ENCODE results near the gene DLX4. TPM values are rescaled to one million over a fixed set of nuclear protein-coding genes. Genes with fewer than 3 reads are reported as not detected.

DLX4 gene
- total RNA-seq, 4 donors from 2014 or later, result 0.13 to 0.67 TPM; not detected in 2

- 0 to 3% methylated on average over 1 to 8 of the region's 58 CpGs for WGBS, 2 donors
- TF ChIP-seq POLR2A (IDR thresholded peaks at IDR 0.05), result no peak
- TF ChIP-seq, protein P1, sequence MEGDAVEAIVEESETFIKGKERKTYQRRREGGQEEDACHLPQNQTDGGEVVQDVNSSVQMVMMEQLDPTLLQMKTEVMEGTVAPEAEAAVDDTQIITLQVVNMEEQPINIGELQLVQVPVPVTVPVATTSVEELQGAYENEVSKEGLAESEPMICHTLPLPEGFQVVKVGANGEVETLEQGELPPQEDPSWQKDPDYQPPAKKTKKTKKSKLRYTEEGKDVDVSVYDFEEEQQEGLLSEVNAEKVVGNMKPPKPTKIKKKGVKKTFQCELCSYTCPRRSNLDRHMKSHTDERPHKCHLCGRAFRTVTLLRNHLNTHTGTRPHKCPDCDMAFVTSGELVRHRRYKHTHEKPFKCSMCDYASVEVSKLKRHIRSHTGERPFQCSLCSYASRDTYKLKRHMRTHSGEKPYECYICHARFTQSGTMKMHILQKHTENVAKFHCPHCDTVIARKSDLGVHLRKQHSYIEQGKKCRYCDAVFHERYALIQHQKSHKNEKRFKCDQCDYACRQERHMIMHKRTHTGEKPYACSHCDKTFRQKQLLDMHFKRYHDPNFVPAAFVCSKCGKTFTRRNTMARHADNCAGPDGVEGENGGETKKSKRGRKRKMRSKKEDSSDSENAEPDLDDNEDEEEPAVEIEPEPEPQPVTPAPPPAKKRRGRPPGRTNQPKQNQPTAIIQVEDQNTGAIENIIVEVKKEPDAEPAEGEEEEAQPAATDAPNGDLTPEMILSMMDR (IDR thresholded peaks at IDR 0.05), result peak; percentile 96 to 99 (median 98)
- DNase-seq, result no peak
- Histone ChIP-seq H3K27me3 (peaks cover 0 to 99% (median 7%) of the 10 kb centered on the region in 4 donors), H3K36me3 (no peaks in the 10 kb centered on the region), H3K4me1 (peaks cover 36 to 60% (median 38%) of the 10 kb centered on the region in 3 donors), H3K9me3 (no peaks in the 10 kb centered on the region), H3K4me3 (peak overlapping the region; percentile 32 to 65 (median 45)), H3K27ac (peak overlapping the region in 3 of 4 donors; percentile 6 to 41 (median 30))
- intact Hi-C loops (cut with DNase I), result loop anchor here (2.0 to 10.0 kb wide), 4 partner anchors 44 to 422 kb away; partner anchors contain the start of gene NXPH3
Measured at GRCh38 chr17:49996495-49997300, 27.7 kb downstream of the DLX4 start.

GRCh38 chr17:49997301-49997650, 28.3 kb downstream of the DLX4 start:
- peak overlapping the region in 1 of 4 donors; percentile 6 for H3K27ac ChIP-seq
- H3K4me1 ChIP-seq, result peaks cover 36 to 60% (median 38%) of the 10 kb centered on the region in 3 donors
- H3K9me3 ChIP-seq, result no peaks in the 10 kb centered on the region
- H3K27me3 ChIP-seq, result peaks cover 0 to 99% (median 7%) of the 10 kb centered on the region in 4 donors
- 8 to 11% methylated on average over 5 to 6 of the region's 6 CpGs for WGBS, 2 donors
- DNase-seq, result no peak
- intact Hi-C loops (cut with DNase I), result loop anchor here (2.0 to 10.0 kb wide), 4 partner anchors 45 to 422 kb away; partner anchors contain the start of gene NXPH3
- TF ChIP-seq, protein P1 (IDR thresholded peaks at IDR 0.05), result no peak
- TF ChIP-seq POLR2A (IDR thresholded peaks at IDR 0.05), result no peak
- H3K36me3 ChIP-seq, result no peaks in the 10 kb centered on the region
- H3K4me3 ChIP-seq, result peak overlapping the region; percentile 32 to 65 (median 45)

GRCh38 chr17:49997773-49998703, 29.0 kb downstream of the DLX4 start:
- H3K27me3 ChIP-seq, result peaks cover 0 to 98% (median 7%) of the 10 kb centered on the region in 4 donors
- TF ChIP-seq, protein P1 (IDR thresholded peaks at IDR 0.05), result peak; percentile 92 to 97 (median 95)
- TF ChIP-seq POLR2A (IDR thresholded peaks at IDR 0.05), result no peak
- H3K4me1 ChIP-seq, result peaks cover 31 to 54% (median 35%) of the 10 kb centered on the region in 3 donors
- no peaks in the 10 kb centered on the region for H3K36me3 ChIP-seq
- WGBS, 2 donors, result 6 to 20% methylated on average over 8 to 17 of the region's 20 CpGs
- no peak overlapping the region for H3K27ac ChIP-seq
- intact Hi-C loops (cut with DNase I), result loop anchor here (2.0 to 10.0 kb wide), 4 partner anchors 46 to 423 kb away; partner anchors contain the start of gene NXPH3
- H3K4me3 ChIP-seq, result no peak overlapping the region
- H3K9me3 ChIP-seq, result no peaks in the 10 kb centered on the region
- no peak for DNase-seq

GRCh38 chr17:49998836-49999511, 30.0 kb downstream of the DLX4 start:
- Histone ChIP-seq H3K4me3 (no peak overlapping the region), H3K4me1 (peaks cover 23 to 45% (median 29%) of the 10 kb centered on the region in 3 donors), H3K27ac (no peak overlapping the region), H3K9me3 (no peaks in the 10 kb centered on the region), H3K27me3 (peaks cover 0 to 98% (median 7%) of the 10 kb centered on the region in 4 donors), H3K36me3 (no peaks in the 10 kb centered on the region)
- no peak for DNase-seq
- 64 to 68% methylated on average over 7 to 10 of the region's 11 CpGs for WGBS, 2 donors
- intact Hi-C loops (cut with DNase I), result loop anchor here (5.0 to 10.0 kb wide), 3 partner anchors 47 to 424 kb away; partner anchors contain the start of gene NXPH3
- TF ChIP-seq, protein P1 (IDR thresholded peaks at IDR 0.05), result no peak
- TF ChIP-seq POLR2A (IDR thresholded peaks at IDR 0.05), result no peak

Measured in esophagus squamous epithelium (tissue), 5 donors.